Endothelial cell of umbilical vein (primary cell): ENCODE data around the gene MYRIP. TPM values are rescaled to one million over a fixed set of nuclear protein-coding genes. Genes with fewer than 3 reads are reported as not detected.

Experiments
- BruUV-seq: library from RNA; stranded (reverse); fragments of 400-500 nt; replicated peaks from 2 replicates; lab custom pipeline; 2021; lab: Mats Ljungman, UMichigan
- CTCF ChIA-PET: fragments of 300-600, 350-600 bp; sonication (Branson Sonifier 250); formaldehyde crosslinking; loops from one replicate; lab custom pipeline; 2021; ENCODE audit warnings: antibody characterized with exemption, inconsistent platforms; lab: Charles Lee
- POLR2A ChIA-PET: fragments of 300-600, 350-600 bp; sonication (Branson Sonifier 250); formaldehyde crosslinking; loops from one replicate; lab custom pipeline; 2021; ENCODE audit warnings: antibody characterized with exemption, inconsistent platforms; lab: Charles Lee
- DNase-seq: peaks from one replicate; pipeline ENCODE4 v3.0.0-alpha.2; 2011; ENCODE audit warnings: low read depth, low spot score
- FAIRE-seq: peaks from 2 replicates; lab custom pipeline; 2011; peaks lifted over from hg19 to GRCh38; lab: Jason Lieb, UNC
- H2AFZ ChIP-seq: 2 replicates; pipeline ENCODE4 v1.6.0; 2012; ENCODE audit warnings: low read depth, low read length, control low read depth, inconsistent platforms
- H3K27ac ChIP-seq: 2 replicates; pipeline ENCODE4 v1.5.1; 2011; ENCODE audit warnings: low read depth, mild to moderate bottlenecking, control low read depth, low read length, moderate library complexity; ENCODE audit not compliant: insufficient read depth
- H3K27me3 ChIP-seq, 2 experiments: 2 replicates each; pipeline versions ENCODE4 v1.6.0 to v1.6.1; 2011; ENCODE audit warnings: low read length in 2 of 2, mixed read lengths in 1 of 2; ENCODE audit not compliant: control insufficient read depth in 2 of 2, insufficient read depth in 2 of 2
- H3K36me3 ChIP-seq, 2 experiments: 2 replicates in 1 of 2; 3 replicates in 1 of 2; pipeline ENCODE4 v1.5.1; 2011; ENCODE audit warnings: low read length in 2 of 2, mild to moderate bottlenecking in 1 of 2, moderate library complexity in 1 of 2; ENCODE audit not compliant: control insufficient read depth in 2 of 2, insufficient read depth in 2 of 2; ENCODE audit errors: extremely low read depth in 1 of 2
- H3K4me1 ChIP-seq: 3 replicates; pipeline ENCODE4 v1.5.1; 2011; ENCODE audit warnings: mild to moderate bottlenecking, low read length; ENCODE audit not compliant: control insufficient read depth, insufficient read depth; ENCODE audit errors: extremely low read depth
- H3K4me2 ChIP-seq: 2 replicates; pipeline ENCODE4 v1.6.1; 2011; ENCODE audit warnings: low read length, control low read depth, mixed read lengths; ENCODE audit not compliant: insufficient read depth
- H3K4me3 ChIP-seq, 3 experiments: fragments of 200-600 bp in 1 of 3; sonication (generic), shearing (Covaris generic) in 1 of 3; replicated peaks in 1 of 3; 2 replicates each; pipeline ENCODE4 v1.5.1; 2011 to 2016; ENCODE audit warnings: control low read depth in 3 of 3, low read length in 3 of 3, mild to moderate bottlenecking in 2 of 3, inconsistent platforms in 1 of 3, low read depth in 1 of 3, moderate library complexity in 1 of 3; ENCODE audit not compliant: insufficient read depth in 1 of 3
- H3K79me2 ChIP-seq: 2 replicates; pipeline ENCODE4 v1.6.0; 2012; ENCODE audit warnings: low read length, inconsistent platforms; ENCODE audit not compliant: control insufficient read depth, insufficient read depth
- H3K9ac ChIP-seq: replicated peaks from 2 replicates; pipeline ENCODE3; 2011; ENCODE audit warnings: low read length, control low read depth; ENCODE audit not compliant: insufficient read depth; ENCODE audit errors: extremely low read depth
- H3K9me1 ChIP-seq: replicated peaks from 3 replicates; pipeline ENCODE4 v1.6.0; 2011; ENCODE audit warnings: mild to moderate bottlenecking, low read length; ENCODE audit not compliant: control insufficient read depth, insufficient read depth; ENCODE audit errors: extremely low read depth
- H3K9me3 ChIP-seq: replicated peaks from 2 replicates; pipeline ENCODE4 v1.5.1; 2012; ENCODE audit warnings: low read length, inconsistent platforms; ENCODE audit not compliant: control insufficient read depth, insufficient read depth
- H4K20me1 ChIP-seq: replicated peaks from 2 replicates; pipeline ENCODE3; 2011; ENCODE audit warnings: mild to moderate bottlenecking, low read length; ENCODE audit not compliant: control insufficient read depth, insufficient read depth; ENCODE audit errors: extremely low read depth
- CTCF ChIP-seq, 2 donors: IDR thresholded peaks; 1 replicate in 1 of 2; 2 replicates in 1 of 2; pipeline ENCODE4 v1.5.1; 2011; ENCODE audit warnings: low read length in 2 of 2, mild to moderate bottlenecking in 2 of 2, moderate library complexity in 2 of 2, control low read depth in 1 of 2, inconsistent platforms in 1 of 2, low read depth in 1 of 2; ENCODE audit not compliant: insufficient read depth in 1 of 2; ENCODE audit errors: extremely low read depth in 1 of 2
- EZH2 ChIP-seq: IDR thresholded peaks from 2 replicates; pipeline ENCODE4 v1.6.1; 2012; ENCODE audit warnings: borderline replicate concordance, low read depth, mild to moderate bottlenecking, moderate library complexity, low read length, inconsistent platforms; ENCODE audit not compliant: severe bottlenecking
- FOS ChIP-seq: IDR thresholded peaks from 2 replicates; pipeline ENCODE4 v1.6.1; 2011; ENCODE audit warnings: mild to moderate bottlenecking, low read length, moderate library complexity, borderline replicate concordance; ENCODE audit not compliant: insufficient read depth
- GATA2 ChIP-seq: IDR thresholded peaks from 2 replicates; pipeline ENCODE4 v1.7.0; 2011; ENCODE audit warnings: low read depth, mild to moderate bottlenecking, moderate library complexity, mixed read lengths, low read length; ENCODE audit not compliant: insufficient read length, insufficient read depth
- JUN ChIP-seq: IDR thresholded peaks from 2 replicates; pipeline ENCODE4 v1.6.1; 2011; ENCODE audit warnings: borderline replicate concordance, low read depth; ENCODE audit not compliant: insufficient read length, insufficient read depth
- MAX ChIP-seq: IDR thresholded peaks from 2 replicates; pipeline ENCODE4 v1.6.1; 2011; ENCODE audit not compliant: insufficient read depth, insufficient read length
- MYC ChIP-seq: IDR thresholded peaks from one replicate; pipeline ENCODE4 v1.6.1; 2011; ENCODE audit warnings: mild to moderate bottlenecking, low read depth, low read length
- POLR2A ChIP-seq: IDR thresholded peaks from 2 replicates; pipeline ENCODE4 v1.6.1; 2012; ENCODE audit warnings: low read depth, mild to moderate bottlenecking, control low read depth, low read length
- POLR2AphosphoS5 ChIP-seq: IDR thresholded peaks from 2 replicates; pipeline ENCODE4 v1.6.1; 2012; ENCODE audit warnings: low read depth, mild to moderate bottlenecking, control low read depth, low read length, moderate library complexity; ENCODE audit not compliant: insufficient read depth
- dilution Hi-C: fragments of 300-500 bp; cut with MboI; formaldehyde crosslinking; loops from one replicate; pipeline ENCODE4 v1.15.0; 2019; ENCODE audit warnings: low sequenced_read_pairs; ENCODE audit not compliant: extremely low pct_ligation_motif_present
- intact Hi-C: fragments of 100-400 bp; cut with micrococcal nuclease; formaldehyde crosslinking; loops from one replicate; pipeline ENCODE4 v1.10.0; 2022
- polyA plus RNA-seq, 4 experiments: library from polyadenylated mRNA; depleted of rRNA in 3 of 4; stranded (reverse) in 3 of 4; unstranded in 1 of 4; fragments of >200 nt; gene quantifications; 2 replicates each; pipeline versions ENCODE4 v1.2.1 to v1.2.3, GENCODE V29; 2011 to 2012; ENCODE audit warnings: missing spikeins in 1 of 4
- total RNA-seq: library from RNA; stranded (reverse); gene quantifications from 2 replicates; pipeline ENCODE4 v1.2.3, GENCODE V29; 2021

The MYRIP gene
- total and polyA plus RNA-seq, 2 donors (not counting 3 experiments of a cell fraction or from before 2014, with no cell fraction given): 6.7 to 11.9 TPM

- Histone ChIP-seq H3K36me3 (peaks cover 0 to 2% of the 10 kb centered on the region in 2 experiments), H3K9ac (no peak overlapping the region), H3K79me2 (no peaks in the 10 kb centered on the region), H3K27ac (no peak overlapping the region), H3K9me3 (no peaks in the 10 kb centered on the region), H3K4me3 (no peak overlapping the region), H4K20me1 (no peaks in the 10 kb centered on the region), H3K9me1 (no peaks in the 10 kb centered on the region), H2AFZ (no peak overlapping the region), H3K4me2 (no peak overlapping the region), H3K4me1 (no peaks in the 10 kb centered on the region), H3K27me3 (no peaks in the 10 kb centered on the region)
- dilution Hi-C loops: no loop called here
- FAIRE-seq: no peak
- BruUV-seq: no TSS peak
- TF ChIP-seq MAX: no peak
- no peak for TF ChIP-seq FOS
- TF ChIP-seq CTCF (IDR thresholded peaks at IDR 0.05; ENCODE audit: extremely low read depth in 1 of 2, insufficient read depth in 1 of 2, low read depth in 1 of 2, low read length in 2 of 2): no peak
- no peak for TF ChIP-seq EZH2
- no peak for TF ChIP-seq GATA2
- no peak for TF ChIP-seq POLR2AphosphoS5
- no peak for TF ChIP-seq MYC
- no peak for TF ChIP-seq JUN
- no peak for TF ChIP-seq POLR2A
- ChIA-PET POLR2A (no interaction called here), CTCF (no interaction called here)
- no peak for DNase-seq
- intact Hi-C loops: no loop called here
Measured at GRCh38 chr3:40206522-40206921, 397.1 kb downstream of the MYRIP start.
